Measurements from ENCODE around the gene ZNF624.
"Not testable (repeated sequence)": the region's sequence is repeated elsewhere in the genome, so short reads cannot be mapped to it uniquely, and the experiment has no call there.

The ZNF624 gene

DNA sequence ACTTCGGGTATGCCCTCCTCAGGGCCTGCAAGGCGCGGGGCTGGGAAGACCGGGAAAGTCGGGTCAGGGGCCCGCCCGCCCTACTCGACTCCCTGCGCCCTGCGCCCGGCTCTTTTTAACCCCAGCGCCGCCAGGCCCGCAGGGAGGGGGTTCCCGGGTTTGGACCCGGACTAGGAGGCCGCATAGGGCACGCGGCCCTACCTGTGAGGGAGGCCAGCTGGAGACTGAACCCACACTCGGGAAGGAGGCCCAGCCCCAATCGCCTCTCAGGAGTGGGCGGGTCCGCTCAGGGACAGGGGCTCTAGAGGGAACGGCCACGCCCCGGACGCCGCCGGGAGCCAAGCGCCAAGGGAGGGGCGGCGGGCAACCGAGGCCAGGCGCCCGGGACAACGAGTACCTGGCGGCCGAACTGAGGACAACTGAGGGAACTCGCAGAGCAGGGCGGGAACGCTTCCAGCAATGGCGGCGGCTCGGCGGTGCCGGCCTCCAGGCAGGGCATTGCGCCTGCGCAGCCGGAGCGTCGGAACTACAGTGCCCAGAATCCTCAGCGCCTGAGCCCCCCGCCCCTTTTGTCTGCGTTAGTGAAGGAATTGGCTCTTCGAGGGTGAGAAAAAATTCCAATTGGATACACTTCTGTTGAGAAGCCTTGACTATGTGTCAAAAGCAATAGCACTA, at the start of gene ZNF624:
ZNF624 (minus strand) TSS at position 484 of the 675 bp plus-strand sequence.
- peak; percentile 59 to 82 (median 68) for DNase-seq

DNA sequence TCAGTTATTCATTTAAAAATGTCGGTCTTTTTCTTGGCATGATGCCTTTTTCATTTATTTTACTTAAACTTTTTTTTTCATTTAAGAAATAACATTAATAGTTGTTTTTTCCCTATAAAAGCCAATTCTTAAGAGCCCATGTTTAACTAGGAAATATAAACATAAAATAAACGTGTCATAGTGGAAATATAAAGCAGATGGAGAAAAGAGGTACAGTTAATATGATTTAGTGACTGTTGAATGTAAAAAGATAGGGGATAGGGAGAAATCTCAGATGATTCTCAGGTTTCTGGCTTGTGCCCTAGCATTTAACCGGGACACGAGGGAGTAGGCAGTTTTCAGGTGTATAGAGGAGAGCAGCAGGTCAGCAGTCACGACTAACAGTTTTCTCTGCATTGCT, 44.0 kb upstream of the ZNF624 start:
- DNase-seq, result not testable (repeated sequence)

DNA sequence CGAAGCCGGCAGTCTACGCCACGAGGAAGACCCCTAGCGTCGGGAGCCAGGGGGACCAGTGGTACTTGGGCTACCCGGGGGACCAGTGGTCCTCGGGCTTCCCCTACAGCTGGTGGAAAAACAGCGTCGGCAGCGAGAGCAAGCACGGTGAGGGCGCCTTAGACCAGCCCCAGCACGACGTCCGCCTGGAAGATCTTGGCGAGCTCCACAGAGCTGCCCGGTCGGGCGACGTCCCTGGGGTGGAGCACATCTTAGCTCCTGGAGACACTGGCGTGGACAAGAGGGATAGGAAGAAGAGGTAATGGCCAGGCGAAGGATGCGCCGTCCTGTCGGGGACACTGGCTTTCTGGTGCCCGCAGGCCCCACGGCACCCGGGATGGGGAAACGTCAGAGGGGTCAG, 36.8 kb upstream of the ZNF624 start:
- DNase-seq, result not testable (repeated sequence)

DNA sequence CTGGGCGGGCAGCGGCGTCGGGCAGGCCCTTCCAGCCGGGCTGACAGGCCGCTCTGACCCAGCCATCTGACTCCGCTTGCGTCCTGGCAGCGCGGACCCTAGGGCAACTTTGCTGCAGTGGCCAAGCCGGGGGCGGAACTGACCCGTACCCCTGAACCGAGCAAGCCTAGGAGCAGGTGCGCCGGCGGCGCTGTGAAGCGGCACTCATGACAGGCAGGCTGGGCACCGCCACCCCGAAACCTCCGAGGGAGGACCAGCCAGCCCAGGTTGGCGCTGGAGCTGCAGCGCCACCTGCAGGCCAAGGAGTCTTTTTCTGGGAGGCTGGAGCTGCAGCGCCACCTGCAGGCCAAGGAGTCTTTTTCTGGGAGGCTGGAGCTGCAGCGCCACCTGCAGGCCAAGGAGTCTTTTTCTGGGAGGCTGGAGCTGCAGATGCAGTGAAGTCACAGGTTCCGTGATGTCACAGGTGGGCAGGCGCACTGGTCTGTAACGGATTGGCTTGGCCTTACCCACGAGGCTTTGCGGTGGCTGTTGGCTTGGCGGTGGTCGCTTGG, 36.2 kb upstream of the ZNF624 start, which contains the start of gene CCDC144A:
CCDC144A (plus strand) TSS at position 511 of the 551 bp plus-strand sequence. CDS start 160 bp downstream, outside the sequence.
- peak in 2 of 4 experiments; percentile 19 to 21 for DNase-seq

DNA sequence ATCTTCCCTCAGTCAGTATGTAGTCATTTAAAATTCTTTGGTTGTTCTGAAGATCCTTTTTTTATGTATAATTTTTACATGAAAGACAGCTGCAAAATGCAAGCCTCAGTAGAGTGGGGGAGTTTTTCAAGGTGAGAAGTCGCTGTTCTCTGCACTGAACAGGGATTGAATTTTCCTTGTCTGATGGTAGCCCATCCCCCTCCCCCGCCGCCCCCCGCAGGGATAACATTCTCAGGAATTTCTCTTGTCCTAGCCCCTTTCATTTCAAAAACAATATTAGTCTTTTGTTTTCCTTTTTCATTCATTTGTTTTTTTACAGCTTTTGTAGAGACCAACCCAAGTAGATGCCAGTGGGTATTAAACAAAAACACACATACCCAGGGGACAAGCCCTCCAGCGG, 33.5 kb upstream of the ZNF624 start:
- DNase-seq, result not testable (repeated sequence)

DNA sequence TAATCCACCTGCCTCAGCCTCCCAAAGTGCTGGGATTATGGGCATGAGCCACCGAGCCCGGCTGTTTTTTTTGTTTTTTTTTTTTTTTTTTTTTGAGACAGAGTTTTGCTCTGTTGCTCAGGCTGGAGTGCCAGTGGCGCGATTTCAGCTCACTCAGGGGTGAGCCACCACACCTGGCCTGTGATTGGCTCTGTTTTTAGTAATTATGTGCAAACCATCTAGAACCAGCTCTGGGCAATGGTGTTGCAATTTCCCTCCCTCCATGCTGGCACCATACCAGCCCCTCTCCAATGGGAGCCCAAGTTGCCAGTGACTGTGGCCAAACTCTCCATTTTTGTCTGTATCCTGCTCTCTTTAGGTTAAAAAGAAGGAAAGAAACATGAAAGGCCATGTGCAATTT, 32.4 kb upstream of the ZNF624 start:
- DNase-seq, result not testable (repeated sequence)

DNA sequence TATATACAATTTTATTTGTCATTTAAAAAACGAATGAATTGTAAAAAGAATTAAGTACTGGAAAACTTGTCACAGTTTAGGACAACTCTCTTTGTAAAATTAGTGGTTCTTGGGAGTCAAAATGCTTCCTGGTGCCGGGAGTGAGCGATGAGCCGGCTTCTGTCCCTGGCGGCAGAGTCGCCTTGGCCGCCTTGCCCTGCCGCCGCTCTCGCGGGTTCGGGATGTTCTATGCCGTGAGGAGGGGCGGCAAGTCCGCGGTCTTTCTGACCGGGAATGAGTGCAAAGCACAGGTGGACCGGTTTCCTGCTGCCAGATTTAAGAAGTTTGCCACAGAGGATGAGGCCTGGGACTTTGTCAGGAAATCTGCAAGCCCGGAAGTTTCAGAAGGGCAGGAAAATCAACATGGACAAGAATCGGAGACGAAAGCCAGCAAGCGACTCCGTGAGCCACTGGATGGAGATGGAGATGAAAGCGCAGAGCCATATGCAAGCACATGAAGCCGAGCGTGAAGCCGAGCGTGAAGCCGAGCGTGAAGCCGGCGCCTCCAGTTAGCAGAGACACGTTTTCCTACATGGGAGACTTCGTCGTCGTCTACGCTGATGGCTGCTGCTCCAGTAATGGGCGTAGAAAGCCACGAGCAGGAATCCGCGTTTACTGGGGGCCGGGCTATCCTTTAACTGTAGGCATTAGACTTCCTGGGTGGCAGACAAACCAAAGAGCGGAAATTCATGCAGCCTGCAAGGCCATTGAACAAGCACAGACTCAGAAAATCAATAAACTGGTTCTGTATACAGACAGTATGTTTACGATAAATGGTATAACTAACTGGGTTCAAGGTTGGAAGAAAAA, 29.9 kb upstream of the ZNF624 start:
- DNase-seq, result not testable (repeated sequence)

DNA sequence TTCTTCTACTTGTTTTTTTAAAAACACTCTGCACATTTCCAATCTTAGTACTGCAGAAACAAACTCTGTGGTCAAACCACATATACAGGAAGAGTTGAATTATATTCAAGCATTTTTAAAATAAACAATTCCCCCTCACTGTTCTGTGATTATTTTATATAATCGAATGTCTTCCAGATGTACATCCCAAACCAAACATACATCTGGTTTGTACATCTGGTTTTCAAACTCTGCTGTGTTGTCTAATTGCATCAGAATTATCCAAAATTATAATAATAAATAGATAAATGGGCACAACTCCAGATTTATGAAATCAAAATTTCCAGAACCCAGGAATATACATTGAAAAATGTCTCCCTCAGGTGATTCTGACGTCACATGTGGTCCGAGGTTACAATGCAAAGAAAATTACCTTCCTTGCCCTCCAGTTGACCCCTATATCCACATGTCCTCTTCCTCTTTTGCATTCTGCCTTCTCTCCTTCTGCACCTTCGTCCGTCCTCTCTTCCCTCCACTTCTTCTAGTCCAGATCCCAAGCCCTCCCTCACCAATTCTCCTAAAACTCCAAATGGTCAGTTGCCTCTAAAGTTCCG, 23.1 kb upstream of the ZNF624 start:
- no peak for DNase-seq

DNA sequence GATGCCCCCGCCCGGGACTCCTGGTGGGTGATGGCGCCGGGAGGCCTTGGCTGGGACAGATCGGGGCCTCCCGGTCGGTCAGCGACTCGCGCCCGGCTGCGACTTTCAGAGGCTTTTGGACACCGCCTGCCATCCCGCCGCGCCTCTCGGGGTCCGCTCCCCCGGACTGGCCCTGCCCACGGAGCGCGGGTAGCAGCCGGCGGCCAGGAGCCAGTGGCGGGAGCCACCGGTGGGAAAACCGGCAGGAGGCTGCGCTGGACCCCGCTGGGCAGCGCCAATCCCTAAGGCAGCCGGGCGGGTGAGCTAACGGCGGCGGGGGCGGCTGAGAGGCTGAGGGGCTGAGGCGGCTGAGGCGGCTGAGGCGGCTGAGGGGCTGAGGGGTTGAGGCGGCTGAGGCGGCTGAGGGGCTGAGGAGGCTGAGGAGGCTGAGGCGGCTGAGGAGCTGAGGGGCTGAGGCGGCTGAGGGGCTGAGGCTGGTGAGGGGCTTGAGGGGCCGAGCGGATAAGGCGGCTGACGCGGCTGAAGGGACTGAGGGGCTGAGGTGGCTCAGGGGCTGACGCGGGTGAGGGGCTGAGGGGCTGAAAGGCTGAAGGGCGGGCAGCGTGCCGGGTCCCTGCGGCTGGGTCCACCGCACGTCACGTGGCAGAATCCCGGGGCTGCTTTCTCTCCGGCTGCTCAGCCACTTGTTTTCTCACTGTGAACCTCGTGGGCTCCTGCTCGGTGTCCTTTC, 13.4 kb upstream of the ZNF624 start:
- peak in 1 of 4 experiments; percentile 3 for DNase-seq

DNA sequence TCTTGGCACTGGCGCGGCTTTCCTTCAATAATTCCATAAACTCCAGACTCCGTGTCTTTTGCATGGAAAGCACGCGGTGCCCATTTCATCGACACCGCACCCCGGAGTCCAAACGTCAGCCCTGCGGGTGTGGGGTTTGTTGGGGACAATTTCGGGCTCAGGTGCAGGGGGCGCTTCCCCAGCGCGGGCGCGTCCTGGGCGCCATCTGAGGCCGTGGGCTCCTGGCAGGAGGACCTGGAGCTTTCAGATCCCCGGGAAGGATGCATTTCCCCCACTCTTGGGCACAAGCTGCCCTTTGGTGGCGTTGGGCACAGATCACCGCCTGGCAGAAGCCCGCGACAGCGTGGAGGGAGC, 12.9 kb upstream of the ZNF624 start:
- not testable (repeated sequence) for DNase-seq

DNA sequence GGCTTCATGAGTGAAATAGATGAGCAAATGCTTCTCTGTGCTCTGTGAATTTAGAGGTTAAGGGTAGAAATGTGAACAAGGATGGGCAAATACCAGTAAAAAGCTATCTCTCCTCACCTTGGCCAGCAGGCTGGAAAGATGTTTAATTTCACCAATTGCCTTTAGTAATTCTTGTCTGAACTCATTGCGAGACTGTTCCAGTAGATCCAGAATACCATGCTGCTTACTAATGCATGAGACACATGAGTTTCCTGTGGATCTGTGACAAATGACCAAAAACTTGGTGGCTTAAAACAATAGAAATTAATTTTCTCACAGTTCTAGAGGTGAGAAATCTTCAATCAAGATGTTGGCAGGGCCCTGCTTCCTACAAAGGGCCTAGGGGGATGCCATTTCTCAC, 9.3 kb upstream of the ZNF624 start:
- no peak for DNase-seq

DNA sequence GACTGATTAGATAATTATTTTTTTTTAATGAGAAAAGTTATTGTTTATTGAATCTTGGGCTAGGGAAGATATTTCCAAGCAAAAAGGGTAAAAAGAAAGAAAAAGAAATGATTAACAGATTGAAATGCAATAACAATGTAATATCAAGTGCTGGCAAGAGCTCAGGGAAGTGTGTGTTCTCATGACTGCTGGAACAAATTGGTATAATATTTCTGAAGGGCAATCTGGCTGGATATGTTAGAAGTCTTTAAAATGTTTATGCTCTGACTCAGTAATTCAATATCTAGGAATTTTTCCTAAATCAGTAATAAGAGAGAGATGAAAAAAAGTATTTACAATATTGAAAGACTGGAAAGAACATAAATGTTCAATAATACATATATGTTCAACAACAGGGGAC, 7.6 kb upstream of the ZNF624 start:
- DNase-seq, result no peak

DNA sequence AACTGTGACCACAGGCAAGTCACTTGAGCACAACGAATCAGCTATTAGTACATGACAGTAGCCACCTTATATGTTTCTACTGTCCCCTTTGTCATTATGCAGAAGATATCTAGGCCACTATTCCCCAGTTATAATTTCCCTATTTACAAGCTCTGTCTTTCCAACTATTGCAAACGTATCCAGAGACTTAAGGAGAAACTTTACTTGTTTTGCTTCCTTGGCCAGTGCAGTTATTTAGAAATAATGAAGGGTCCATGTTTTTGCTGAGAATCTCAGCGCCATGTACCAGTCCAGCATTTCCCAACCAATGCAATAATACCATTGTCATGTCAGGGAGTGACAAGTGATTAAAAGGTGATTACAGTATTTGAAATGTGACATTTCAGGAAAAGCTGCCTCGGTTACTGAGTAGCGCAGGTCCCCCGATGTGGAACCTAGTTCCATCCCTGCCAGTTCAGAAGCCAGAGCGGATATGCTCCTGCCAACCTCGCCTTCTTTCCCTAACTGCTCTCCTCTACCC, 743 bp downstream of the ZNF624 start:
- no peak for DNase-seq

DNA sequence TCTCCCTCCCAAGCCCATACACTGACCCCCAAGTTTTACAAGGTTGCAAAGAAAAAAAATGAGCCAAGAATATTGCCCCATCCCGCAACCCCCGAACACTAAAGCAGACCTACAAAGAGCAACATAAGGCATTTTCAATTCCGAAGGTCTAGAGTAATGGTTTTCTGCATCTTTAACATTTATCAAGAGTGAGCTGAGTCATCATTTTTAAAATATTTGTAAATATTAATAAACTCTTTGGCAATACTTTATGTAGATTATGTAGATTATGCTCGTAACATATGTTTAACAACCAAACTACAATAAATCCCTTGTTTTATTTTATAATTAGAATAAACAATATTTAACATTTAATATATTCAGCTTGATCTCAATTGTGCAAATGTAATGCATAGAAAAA, 1.4 kb downstream of the ZNF624 start:
- DNase-seq, result no peak

DNA sequence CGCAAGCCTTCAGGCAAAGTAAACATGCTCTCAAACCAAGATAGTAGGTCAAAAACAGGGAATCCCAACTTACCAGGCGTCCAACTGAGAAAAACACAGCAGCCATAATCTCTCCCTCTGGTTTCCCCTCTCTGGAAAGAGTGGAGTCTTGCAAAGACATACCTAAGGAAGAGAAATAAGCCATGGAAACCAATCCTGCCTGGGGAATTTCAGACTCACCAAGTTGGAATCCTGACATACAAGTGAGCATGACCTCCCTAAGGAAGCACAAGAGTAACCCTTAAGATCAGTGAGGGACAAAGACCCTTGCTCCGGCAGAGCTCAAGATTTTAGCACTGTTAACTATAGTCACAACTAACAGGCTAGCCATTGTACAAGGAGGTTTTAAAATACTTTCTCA, 4.1 kb downstream of the ZNF624 start:
- DNase-seq, result no peak

DNA sequence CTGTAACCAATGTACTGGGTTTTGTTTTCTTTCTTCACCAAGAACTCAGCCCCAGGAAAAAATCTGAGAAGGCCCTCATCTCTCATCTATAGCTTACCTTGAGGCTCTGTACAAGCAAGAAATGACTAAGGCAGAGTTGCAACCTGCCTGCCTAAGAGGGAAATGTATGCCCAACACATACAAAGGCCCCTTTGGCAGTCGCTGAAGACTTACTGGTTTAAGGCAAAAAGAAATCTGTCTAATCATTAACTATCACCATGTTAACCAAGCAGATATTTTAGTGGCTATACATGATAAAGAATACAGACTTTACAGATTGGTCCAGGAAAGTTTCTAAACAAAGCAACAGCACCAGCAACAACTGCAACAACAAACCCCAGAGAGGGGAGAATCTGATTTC, 14.2 kb downstream of the ZNF624 start:
- DNase-seq, result no peak

DNA sequence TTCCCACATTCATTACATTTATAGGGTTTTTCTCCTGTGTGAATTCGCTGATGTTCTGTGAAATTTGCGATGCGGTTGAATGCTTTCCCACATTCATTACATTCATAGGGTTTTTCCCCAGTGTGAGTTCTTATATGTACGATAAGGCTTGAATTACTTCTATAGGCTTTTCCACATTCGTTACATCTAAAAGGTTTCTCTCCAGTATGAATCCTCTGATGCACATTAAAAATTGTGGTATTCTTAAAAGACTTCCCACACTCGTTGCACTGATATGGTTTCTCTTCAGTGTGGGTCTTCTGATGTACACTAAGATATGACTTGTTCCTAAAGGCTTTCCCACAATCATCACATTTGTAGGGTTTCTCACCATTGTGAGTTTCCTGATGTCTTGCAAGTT, 30.4 kb downstream of the ZNF624 start:
- no peak for DNase-seq

DNA sequence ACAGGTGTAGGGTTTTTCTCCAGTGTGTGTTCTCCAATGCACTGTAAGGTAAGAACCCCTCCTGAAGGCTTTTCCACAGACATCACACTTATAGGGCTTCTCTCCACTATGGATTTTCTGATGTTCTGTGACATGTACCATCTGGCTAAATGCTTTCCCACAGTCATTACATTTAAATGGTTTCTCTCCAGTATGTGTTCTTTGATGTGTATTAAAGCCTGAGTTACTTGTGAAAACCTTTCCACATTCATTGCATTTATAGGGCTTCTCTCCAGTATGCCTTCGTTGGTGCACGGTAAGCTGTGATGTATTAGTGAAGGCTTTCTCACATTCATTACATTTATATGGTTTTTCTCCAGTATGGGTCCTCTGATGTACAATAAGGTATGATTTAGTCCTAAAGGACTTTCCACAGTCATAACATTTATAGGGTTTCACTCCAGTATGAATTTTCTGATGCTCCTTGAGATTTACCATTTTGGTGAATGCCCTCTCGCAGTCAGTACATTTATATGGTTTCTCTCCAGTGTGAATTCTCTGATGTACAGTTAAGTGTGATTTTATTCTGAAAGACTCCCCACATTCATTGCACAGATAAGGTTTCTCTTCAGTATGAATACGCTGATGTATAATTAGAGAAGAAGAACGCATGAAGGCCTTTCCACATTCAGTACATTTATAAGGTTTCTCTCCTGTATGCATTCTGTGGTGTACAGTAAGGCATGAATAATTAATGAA, 30.9 kb downstream of the ZNF624 start:
- no peak for DNase-seq

DNA sequence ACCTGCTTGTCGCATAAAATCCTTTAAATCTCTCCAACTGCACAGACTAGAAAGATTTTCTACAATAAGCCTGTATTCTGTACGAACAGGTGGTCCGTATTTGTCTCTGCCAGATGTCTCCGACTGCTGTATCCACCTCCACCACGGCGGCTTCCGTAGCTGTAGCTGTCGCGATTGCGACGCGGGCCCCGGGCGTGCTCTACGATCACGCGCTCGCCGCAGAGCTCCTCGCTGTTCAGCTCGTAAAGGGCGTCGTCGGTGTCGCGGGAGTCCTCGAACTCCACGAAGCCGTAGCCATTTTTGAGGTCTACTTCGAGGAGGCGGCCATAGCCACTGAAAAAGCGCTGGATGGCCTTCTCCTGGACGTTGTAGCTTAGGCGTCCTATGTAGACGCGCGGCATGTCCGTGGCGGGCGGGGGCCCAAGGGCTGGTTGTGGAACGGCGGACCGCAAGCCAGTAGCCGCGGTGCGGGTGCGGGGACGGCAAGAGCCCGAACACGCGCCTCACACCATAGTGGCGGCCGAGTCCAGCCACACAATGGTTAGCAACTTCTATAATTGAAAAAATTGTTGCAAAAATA, 36.1 kb downstream of the ZNF624 start:
- no peak for DNase-seq

DNA sequence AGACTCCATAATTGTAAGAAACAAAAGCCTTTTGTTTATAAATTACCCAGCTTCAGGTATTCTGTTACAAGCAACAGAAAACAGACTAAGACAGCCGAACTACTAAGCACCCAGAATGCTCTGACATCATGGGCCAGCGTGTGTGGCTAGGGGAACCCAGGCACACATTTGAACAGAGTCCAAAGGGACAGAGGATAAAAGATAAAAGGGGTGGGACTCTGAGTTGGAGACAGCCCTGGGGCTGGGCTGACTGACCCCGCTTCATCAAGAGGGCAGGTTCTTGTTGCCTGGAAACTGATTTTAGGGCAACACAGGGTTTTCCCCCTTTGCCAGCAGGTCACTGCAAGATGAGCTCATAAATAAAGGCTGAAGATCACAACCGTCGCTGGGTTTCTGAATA, 54.1 kb downstream of the ZNF624 start:
- DNase-seq, result no peak

DNA sequence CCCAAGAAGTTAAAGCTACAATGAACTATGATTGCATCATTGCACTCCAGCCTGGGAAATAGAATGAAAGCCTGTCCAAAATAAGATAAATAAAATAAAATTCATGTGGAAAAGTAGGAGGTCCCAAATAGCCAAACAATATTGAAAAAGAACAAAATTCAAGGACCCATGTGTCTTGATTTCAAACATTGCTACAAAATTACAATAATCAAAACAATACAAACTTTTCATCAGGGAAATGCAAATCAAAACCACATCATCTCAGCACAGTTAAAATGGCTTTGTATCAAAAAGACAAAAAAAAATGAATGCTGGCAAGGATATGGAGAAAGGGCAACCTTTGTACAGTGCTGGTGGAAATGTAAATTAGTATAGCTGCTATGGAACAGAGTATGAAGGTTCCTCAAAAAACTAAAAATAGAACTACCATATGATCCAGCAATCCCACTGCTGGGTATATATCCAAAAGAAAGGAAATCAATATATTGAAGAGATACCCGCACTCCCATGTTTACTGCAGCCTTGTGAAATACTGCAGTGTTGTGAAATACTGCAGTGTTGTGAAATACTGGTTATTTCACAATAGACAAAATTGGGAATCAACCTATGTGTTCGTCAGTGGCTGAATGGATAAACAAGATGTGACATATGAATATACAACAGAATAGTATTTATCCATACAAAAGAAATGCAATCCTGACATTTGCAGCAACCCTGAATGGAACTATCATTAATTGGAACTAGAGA, 60.1 kb downstream of the ZNF624 start:
- no peak for DNase-seq

Measured in activated naive CD4-positive, alpha-beta T cell (primary cell).